CD14-positive monocyte (primary cell): ENCODE measurements around the gene SLC28A3. TPM values are rescaled to one million over a fixed set of nuclear protein-coding genes. Genes with fewer than 3 reads are reported as not detected.

Experiments
- DNase-seq, 3 donors: peaks; one replicate each; pipeline ENCODE4 v3.0.0-alpha.2; 2011 to 2022
- H2AFZ ChIP-seq: 2 replicates; pipeline ENCODE4 v1.6.0; 2012; ENCODE audit warnings: mild to moderate bottlenecking, low read depth, low read length, inconsistent platforms; ENCODE audit not compliant: insufficient read depth, poor library complexity, severe bottlenecking
- H3K27ac ChIP-seq, 2 donors: 1 replicate in 1 of 2; 2 replicates in 1 of 2; pipeline ENCODE4 v1.5.1; 2012 to 2013; ENCODE audit warnings: low read length in 2 of 2, control low read depth in 1 of 2, inconsistent platforms in 1 of 2, low read depth in 1 of 2, mild to moderate bottlenecking in 1 of 2
- H3K27me3 ChIP-seq, 2 donors: one replicate each; pipeline versions ENCODE4 v1.6.0 to v1.6.1; 2011 to 2013; ENCODE audit warnings: low read length in 2 of 2; ENCODE audit not compliant: control insufficient read depth in 2 of 2, insufficient read depth in 2 of 2
- H3K36me3 ChIP-seq, 2 donors: replicated peaks in 1 of 2; 1 replicate in 1 of 2; 2 replicates in 1 of 2; pipeline versions ENCODE4 v1.5.1 to v1.6.1; 2012 to 2013; ENCODE audit warnings: low read length in 2 of 2, control low read depth in 1 of 2, inconsistent platforms in 1 of 2, mild to moderate bottlenecking in 1 of 2; ENCODE audit not compliant: insufficient read depth in 2 of 2, control insufficient read depth in 1 of 2
- H3K4me1 ChIP-seq, 2 donors: 1 replicate in 1 of 2; 2 replicates in 1 of 2; pipeline versions ENCODE4 v1.5.1 to v1.6.1; 2012 to 2013; ENCODE audit warnings: low read length in 2 of 2, control low read depth in 1 of 2, inconsistent platforms in 1 of 2, mild to moderate bottlenecking in 1 of 2, moderate library complexity in 1 of 2; ENCODE audit not compliant: insufficient read depth in 2 of 2, control insufficient read depth in 1 of 2
- H3K4me2 ChIP-seq: replicated peaks from 2 replicates; pipeline ENCODE3; 2012; ENCODE audit warnings: low read length, moderate library complexity, mild to moderate bottlenecking; ENCODE audit not compliant: poor library complexity, severe bottlenecking; ENCODE audit errors: extremely low read depth
- H3K4me3 ChIP-seq, 3 experiments: fragments of 200-600 bp in 1 of 3; sonication (generic) in 1 of 3; replicated peaks in 1 of 3; 1 replicate in 2 of 3; 2 replicates in 1 of 3; pipeline ENCODE4 v1.5.1; 2011 to 2013; ENCODE audit warnings: low read length in 3 of 3, mild to moderate bottlenecking in 3 of 3, control low read depth in 2 of 3, low read depth in 2 of 3, inconsistent platforms in 1 of 3, moderate library complexity in 1 of 3
- H3K79me2 ChIP-seq: 2 replicates; pipeline ENCODE4 v1.6.0; 2012; ENCODE audit warnings: mild to moderate bottlenecking, control low read depth, inconsistent platforms, low read length, moderate library complexity; ENCODE audit not compliant: insufficient read depth
- H3K9ac ChIP-seq: 2 replicates; pipeline ENCODE4 v1.6.0; 2017; ENCODE audit warnings: low read length, mild to moderate bottlenecking; ENCODE audit not compliant: insufficient read depth, poor library complexity, severe bottlenecking
- H3K9me3 ChIP-seq, 2 donors: replicated peaks in 1 of 2; 1 replicate in 1 of 2; 2 replicates in 1 of 2; pipeline versions ENCODE4 v1.5.1 to v1.6.1; 2012 to 2013; ENCODE audit warnings: low read length in 2 of 2, control low read depth in 1 of 2; ENCODE audit not compliant: control insufficient read depth in 1 of 2, insufficient read depth in 1 of 2
- H4K20me1 ChIP-seq: 2 replicates; pipeline ENCODE4 v1.6.0; 2012; ENCODE audit warnings: mild to moderate bottlenecking, low read length, control low read depth, moderate library complexity; ENCODE audit not compliant: insufficient read depth
- H3K27ac Mint-ChIP-seq, 7 donors: one replicate each; pipeline ENCODE4 v1.8.0; 2020; ENCODE audit warnings: mild to moderate bottlenecking in 7 of 7, mixed read lengths in 7 of 7, moderate library complexity in 6 of 7, inconsistent platforms in 2 of 7
- H3K27me3 Mint-ChIP-seq, 3 donors: one replicate each; pipeline ENCODE4 v1.8.0; 2021 to 2022; ENCODE audit warnings: low read depth in 3 of 3, mild to moderate bottlenecking in 3 of 3, mixed read lengths in 3 of 3, moderate library complexity in 3 of 3, inconsistent platforms in 1 of 3
- H3K36me3 Mint-ChIP-seq, 2 donors: one replicate each; pipeline ENCODE4 v1.8.0; 2020; ENCODE audit warnings: mixed read lengths in 2 of 2, inconsistent platforms in 1 of 2, mild to moderate bottlenecking in 1 of 2
- H3K4me1 Mint-ChIP-seq: one replicate; pipeline ENCODE4 v1.8.0; 2020; ENCODE audit warnings: mild to moderate bottlenecking, mixed read lengths
- H3K4me3 Mint-ChIP-seq, 2 donors: one replicate each; pipeline ENCODE4 v1.8.0; 2020; ENCODE audit warnings: mild to moderate bottlenecking in 2 of 2, mixed read lengths in 2 of 2, moderate library complexity in 1 of 2
- H3K9me3 Mint-ChIP-seq, 7 donors: one replicate each; pipeline ENCODE4 v1.8.0; 2020 to 2022; ENCODE audit warnings: mixed read lengths in 7 of 7, mild to moderate bottlenecking in 6 of 7, moderate library complexity in 6 of 7, inconsistent platforms in 2 of 7
- CTCF ChIP-seq: fragments of 200-600 bp; IDR thresholded peaks from one replicate; pipeline ENCODE4 v1.8.0; 2022; ENCODE audit warnings: antibody characterized with exemption, mild to moderate bottlenecking
- WGBS: methylation state at CpG from one replicate; pipeline ENCODE4 v1.1.5; 2013; ENCODE audit warnings: missing lambda C conversion rate; ENCODE audit not compliant: insufficient coverage; 5-methylcytosine and 5-hydroxymethylcytosine counted together
- intact Hi-C, 2 donors: fragments of 100-400 bp; cut with micrococcal nuclease; formaldehyde crosslinking; loops; one replicate each; pipeline versions ENCODE4 v1.15.0 to v1.15.1; 2023
- polyA plus RNA-seq, 3 donors: library from polyadenylated mRNA; depleted of rRNA in 1 of 3; unstranded in 2 of 3; stranded (reverse) in 1 of 3; fragments of 300-500 nt in 2 of 3; fragments of >200 nt in 1 of 3; fragmentation: Illumina TruSeq in 2 of 3; gene quantifications; 1 replicate in 2 of 3; 2 replicates in 1 of 3; pipeline ENCODE4 v1.2.3, GENCODE V29; 2012 to 2021

Gene SLC28A3
- polyA plus RNA-seq, 3 donors, result 1.9 TPM; not detected in 2

DNA sequence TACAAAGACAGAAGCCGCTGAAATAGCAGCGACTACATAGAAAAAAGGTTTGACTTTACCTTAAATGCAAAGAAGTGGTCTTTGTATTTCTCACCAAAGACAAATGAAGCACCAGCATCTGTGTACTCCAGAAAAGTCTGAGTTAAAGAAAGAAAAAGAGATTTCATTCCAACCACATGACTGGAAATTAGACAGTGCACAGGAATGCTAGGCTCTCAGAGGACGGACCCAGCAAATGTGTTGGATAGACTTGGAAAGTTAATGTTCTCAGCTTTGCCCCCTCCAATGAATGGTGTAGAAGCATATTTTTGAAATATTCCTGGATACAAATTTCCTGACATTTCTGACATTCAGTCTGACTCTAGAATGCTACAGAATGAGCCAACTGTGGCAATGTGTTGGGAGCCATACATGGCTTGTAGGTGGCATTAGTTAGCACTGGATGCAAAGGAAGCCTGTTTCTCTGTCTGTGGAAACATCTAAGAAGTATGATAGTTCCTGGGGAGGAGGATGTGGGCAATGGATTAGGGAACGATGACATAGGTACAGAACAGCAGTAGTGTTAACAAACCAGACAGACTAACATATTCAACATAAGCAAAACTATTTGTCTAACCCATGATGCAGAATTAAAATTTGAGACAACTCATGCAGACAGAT, 43.3 kb downstream of the SLC28A3 start:
- no peaks in the 10 kb centered on the region for H3K79me2 ChIP-seq
- no CpG with 5 or more reads among the region's 4 CpGs for WGBS
- H3K4me3 Mint-ChIP-seq, result no peak overlapping the region
- H3K4me1 ChIP-seq, result peaks cover 52 to 61% of the 10 kb centered on the region in 2 donors
- intact Hi-C loops, result no loop called here
- H3K9me3 ChIP-seq, result no peaks in the 10 kb centered on the region
- no peaks in the 10 kb centered on the region for H3K36me3 Mint-ChIP-seq
- no peak overlapping the region for H3K4me2 ChIP-seq
- no peak overlapping the region for H3K9ac ChIP-seq
- peaks cover 52% of the 10 kb centered on the region for H3K4me1 Mint-ChIP-seq
- H4K20me1 ChIP-seq, result no peaks in the 10 kb centered on the region
- H3K9me3 Mint-ChIP-seq, result peaks cover 0 to 2% (median 0%) of the 10 kb centered on the region in 7 donors
- TF ChIP-seq CTCF, result no peak
- H3K27me3 Mint-ChIP-seq, result peaks cover 0 to 7% (median 3%) of the 10 kb centered on the region in 3 donors
- H2AFZ ChIP-seq, result no peak overlapping the region
- peak overlapping the region in 1 of 2 donors; percentile 90 for H3K27ac ChIP-seq
- no peak for DNase-seq
- no peak overlapping the region for H3K4me3 ChIP-seq
- H3K27me3 ChIP-seq, result no peaks in the 10 kb centered on the region
- H3K36me3 ChIP-seq, result no peaks in the 10 kb centered on the region
- H3K27ac Mint-ChIP-seq, result peak overlapping the region in 2 of 7 donors; percentile 61 to 71

DNA sequence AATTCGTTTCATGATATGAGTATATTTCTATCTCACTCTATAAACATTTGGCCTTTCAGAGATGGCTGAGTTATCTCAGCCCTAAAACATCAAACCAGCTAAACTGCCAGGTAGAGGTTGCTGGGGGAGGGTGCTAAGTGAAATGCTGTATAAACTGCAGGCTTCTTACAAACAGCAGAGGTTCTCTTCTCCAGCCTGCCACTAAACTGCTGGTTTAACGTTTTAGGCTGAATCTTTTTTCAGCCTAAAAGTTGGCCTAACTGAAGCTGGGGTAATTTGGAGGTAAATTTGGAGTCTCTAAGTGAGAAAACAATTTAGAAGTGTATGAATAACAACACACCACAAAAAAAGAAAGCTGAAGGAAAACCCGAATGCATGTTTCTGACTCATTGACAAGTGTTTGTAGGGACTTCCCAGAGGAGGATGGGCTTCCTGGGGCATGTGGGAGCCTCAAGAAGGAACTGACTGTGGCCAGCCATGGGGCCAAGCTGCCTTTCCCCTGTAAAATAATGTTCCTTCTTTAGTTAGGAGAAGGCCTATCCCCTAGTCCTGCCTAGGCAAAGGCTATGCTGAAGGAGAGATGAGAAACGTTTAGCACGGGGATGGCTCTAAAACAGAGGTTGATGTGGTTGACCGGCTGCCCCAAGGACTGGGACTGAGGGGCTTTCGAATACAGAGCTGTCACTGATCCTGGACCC, 44.3 kb downstream of the SLC28A3 start:
- 75% methylated on average over 4 of the region's 7 CpGs for WGBS

More for the DNA sequence above, 44.3 kb downstream of the SLC28A3 start:
- no peak for TF ChIP-seq CTCF
- intact Hi-C loops, result no loop called here
- peak overlapping the region; percentile 76 to 90 for H3K27ac ChIP-seq
- H3K4me2 ChIP-seq, result peak overlapping the region; percentile 35
- peaks cover 45 to 52% of the 10 kb centered on the region in 2 donors for H3K4me1 ChIP-seq
- Mint-ChIP-seq H3K27me3 (peaks cover 0 to 7% (median 3%) of the 10 kb centered on the region in 3 donors), H3K4me1 (peaks cover 44% of the 10 kb centered on the region), H3K4me3 (peak overlapping the region in 1 of 2 donors; percentile 51), H3K9me3 (peaks cover 0 to 2% (median 0%) of the 10 kb centered on the region in 7 donors), H3K36me3 (peaks cover 0 to 2% of the 10 kb centered on the region in 2 donors), H3K27ac (peak overlapping the region; percentile 67 to 91 (median 88))
- peak overlapping the region in 1 of 3 experiments; percentile 25 for H3K4me3 ChIP-seq
- peak overlapping the region; percentile 37 for H2AFZ ChIP-seq
- H3K9ac ChIP-seq, result peak overlapping the region; percentile 42
- no peaks in the 10 kb centered on the region for H3K9me3 ChIP-seq
- no peaks in the 10 kb centered on the region for H3K79me2 ChIP-seq
- no peaks in the 10 kb centered on the region for H4K20me1 ChIP-seq
- H3K36me3 ChIP-seq, result no peaks in the 10 kb centered on the region
- DNase-seq, result peak; percentile 64 to 93 (median 74)
- H3K27me3 ChIP-seq, result no peaks in the 10 kb centered on the region
